ENCODE results near the gene TF. TPM values are rescaled to one million over a fixed set of nuclear protein-coding genes. Genes with fewer than 3 reads are reported as not detected.

TF gene
- 0.28 to 0.70 TPM (median 0.30 TPM) in 3 replicates for polyA plus RNA-seq
- 2.0 TPM for polyA plus RNA-seq (2011; ENCODE audit: low read depth)
- 0.39 and 0.43 TPM in 2 replicates for polyA plus RNA-seq (2011; cell fraction: cytosol; rRNA removed)
- 0.23 and 1.2 TPM in 2 replicates for polyA plus RNA-seq (2011; cell fraction: nucleus; rRNA removed)
- polyA plus RNA-seq (2012; ENCODE audit: low replicate concordance): 0.15 and 1.3 TPM in 2 replicates
- polyA minus RNA-seq: 0.03 to 2.0 TPM in 2 of 3 replicates, not detected in the other
- polyA minus RNA-seq (2011; cell fraction: cytosol; rRNA and poly(A)+ RNA removed): not detected
- 0.23 TPM in 1 of 2 replicates, not detected in the other for polyA minus RNA-seq (2011; cell fraction: nucleus; rRNA and poly(A)+ RNA removed)

GRCh38 chr3:133745981-133746711, at the start of gene TF:
TF (plus strand) TSS chr3:133746393; CDS start chr3:133746441, 48 bp downstream.
- FAIRE-seq (no peak), DNase-seq (ENCODE audit: low read depth, low spot score) (no peak)
- dilution Hi-C loops (cut with MboI; ENCODE audit: extremely low pct_ligation_motif_present, low sequenced_read_pairs): no loop called here
- Histone ChIP-seq H4K20me1 (ENCODE audit: control insufficient read depth, extremely low read depth, insufficient read depth, low read length) (no peaks in the 10 kb centered on the region), H3K9me1 (ENCODE audit: control insufficient read depth, extremely low read depth, insufficient read depth, low read length) (no peaks in the 10 kb centered on the region), H3K9me3 (ENCODE audit: control insufficient read depth, low read depth, low read length) (no peaks in the 10 kb centered on the region), H2AFZ (ENCODE audit: control insufficient read depth, low read length) (no peak within 1 kb of the TSS), H3K36me3 (ENCODE audit: control insufficient read depth in 2 of 2, extremely low read depth in 1 of 2, insufficient read depth in 2 of 2, low read length in 2 of 2) (no peaks in the 10 kb centered on the region), H3K4me1 (ENCODE audit: control insufficient read depth, extremely low read depth, insufficient read depth, low read length) (no peaks in the 10 kb centered on the region), H3K27me3 (ENCODE audit: control insufficient read depth, extremely low read depth, insufficient read depth, low read length) (peaks cover 34% of the 10 kb centered on the region), H3K79me2 (ENCODE audit: control insufficient read depth, insufficient read depth, low read length) (no peaks in the 10 kb centered on the region), H3K4me2 (ENCODE audit: control insufficient read depth, extremely low read depth, insufficient read depth, low read depth, low read length) (peak within 1 kb of the TSS; percentile 19), H3K27ac (ENCODE audit: control insufficient read depth, insufficient read depth, low read length) (no peak within 1 kb of the TSS), H3K4me3 (ENCODE audit: control insufficient read depth in 2 of 3, extremely low read depth in 1 of 3, insufficient read depth in 2 of 3, low read depth in 1 of 3, low read length in 3 of 3) (no peak within 1 kb of the TSS), H3K9ac (ENCODE audit: control insufficient read depth, extremely low read depth, insufficient read depth, low read length) (no peak within 1 kb of the TSS)
- peak; percentile 76 for TF ChIP-seq EZH2 (IDR thresholded peaks at IDR 0.05; ENCODE audit: low read length)
- TF ChIP-seq, protein P1, sequence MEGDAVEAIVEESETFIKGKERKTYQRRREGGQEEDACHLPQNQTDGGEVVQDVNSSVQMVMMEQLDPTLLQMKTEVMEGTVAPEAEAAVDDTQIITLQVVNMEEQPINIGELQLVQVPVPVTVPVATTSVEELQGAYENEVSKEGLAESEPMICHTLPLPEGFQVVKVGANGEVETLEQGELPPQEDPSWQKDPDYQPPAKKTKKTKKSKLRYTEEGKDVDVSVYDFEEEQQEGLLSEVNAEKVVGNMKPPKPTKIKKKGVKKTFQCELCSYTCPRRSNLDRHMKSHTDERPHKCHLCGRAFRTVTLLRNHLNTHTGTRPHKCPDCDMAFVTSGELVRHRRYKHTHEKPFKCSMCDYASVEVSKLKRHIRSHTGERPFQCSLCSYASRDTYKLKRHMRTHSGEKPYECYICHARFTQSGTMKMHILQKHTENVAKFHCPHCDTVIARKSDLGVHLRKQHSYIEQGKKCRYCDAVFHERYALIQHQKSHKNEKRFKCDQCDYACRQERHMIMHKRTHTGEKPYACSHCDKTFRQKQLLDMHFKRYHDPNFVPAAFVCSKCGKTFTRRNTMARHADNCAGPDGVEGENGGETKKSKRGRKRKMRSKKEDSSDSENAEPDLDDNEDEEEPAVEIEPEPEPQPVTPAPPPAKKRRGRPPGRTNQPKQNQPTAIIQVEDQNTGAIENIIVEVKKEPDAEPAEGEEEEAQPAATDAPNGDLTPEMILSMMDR (optimal IDR thresholded peaks at IDR 0.05 in 1 of 3, IDR thresholded peaks at IDR 0.05 in 1 of 3, conservative IDR thresholded peaks at IDR 0.05 in 1 of 3; ENCODE audit: extremely low read depth in 1 of 3, insufficient read depth in 2 of 3, low read length in 3 of 3): no peak

- Histone ChIP-seq H2AFZ (ENCODE audit: control insufficient read depth, low read length) (no peak overlapping the region), H3K9me3 (ENCODE audit: control insufficient read depth, low read depth, low read length) (no peaks in the 10 kb centered on the region), H4K20me1 (ENCODE audit: control insufficient read depth, extremely low read depth, insufficient read depth, low read length) (no peaks in the 10 kb centered on the region), H3K4me3 (ENCODE audit: control insufficient read depth in 2 of 3, extremely low read depth in 1 of 3, insufficient read depth in 2 of 3, low read depth in 1 of 3, low read length in 3 of 3) (no peak overlapping the region), H3K27me3 (ENCODE audit: control insufficient read depth, extremely low read depth, insufficient read depth, low read length) (no peaks in the 10 kb centered on the region), H3K27ac (ENCODE audit: control insufficient read depth, insufficient read depth, low read length) (no peak overlapping the region), H3K9ac (ENCODE audit: control insufficient read depth, extremely low read depth, insufficient read depth, low read length) (no peak overlapping the region), H3K9me1 (ENCODE audit: control insufficient read depth, extremely low read depth, insufficient read depth, low read length) (no peaks in the 10 kb centered on the region), H3K79me2 (ENCODE audit: control insufficient read depth, insufficient read depth, low read length) (no peaks in the 10 kb centered on the region), H3K4me1 (ENCODE audit: control insufficient read depth, extremely low read depth, insufficient read depth, low read length) (no peaks in the 10 kb centered on the region), H3K4me2 (ENCODE audit: control insufficient read depth, extremely low read depth, insufficient read depth, low read depth, low read length) (no peak overlapping the region), H3K36me3 (ENCODE audit: control insufficient read depth in 2 of 2, extremely low read depth in 1 of 2, insufficient read depth in 2 of 2, low read length in 2 of 2) (no peaks in the 10 kb centered on the region)
- TF ChIP-seq, protein P1 (optimal IDR thresholded peaks at IDR 0.05 in 1 of 3, IDR thresholded peaks at IDR 0.05 in 1 of 3, conservative IDR thresholded peaks at IDR 0.05 in 1 of 3; ENCODE audit: extremely low read depth in 1 of 3, insufficient read depth in 2 of 3, low read length in 3 of 3): no peak
- TF ChIP-seq EZH2 (IDR thresholded peaks at IDR 0.05; ENCODE audit: low read length): no peak
- FAIRE-seq: no peak
- no peak for DNase-seq (ENCODE audit: low read depth, low spot score)
- dilution Hi-C loops (cut with MboI; ENCODE audit: extremely low pct_ligation_motif_present, low sequenced_read_pairs): no loop called here
Observed at GRCh38 chr3:133697960-133698359, 48.2 kb upstream of the TF start.
